D341Med (cell line): ENCODE results near the gene NEDD4L.

Source experiments
- DNase-seq: peaks from one replicate; pipeline ENCODE4 v3.0.0; 2012; ENCODE audit warnings: low spot score

Gene NEDD4L

GRCh38 chr18:58322464-58322863 lies 278.4 kb downstream of the NEDD4L start:
- no peak for DNase-seq

- DNase-seq = no peak
Measured at GRCh38 chr18:58323866-58324762, 280.1 kb downstream of the NEDD4L start.

GRCh38 chr18:58324824-58325480 lies 280.9 kb downstream of the NEDD4L start:
- no peak for DNase-seq

- DNase-seq = no peak
Measured at GRCh38 chr18:58325494-58325893, 281.5 kb downstream of the NEDD4L start.

- no peak for DNase-seq
Measured at GRCh38 chr18:58334061-58334460, 290.0 kb downstream of the NEDD4L start.

GRCh38 chr18:58335223-58335622 lies 291.2 kb downstream of the NEDD4L start:
- DNase-seq = no peak

GRCh38 chr18:58335821-58336220 lies 291.8 kb downstream of the NEDD4L start:
- no peak for DNase-seq

- no peak for DNase-seq
Measured at GRCh38 chr18:58336605-58337004, 292.6 kb downstream of the NEDD4L start.

- DNase-seq = no peak
Measured at GRCh38 chr18:58337285-58337684, 293.3 kb downstream of the NEDD4L start.

GRCh38 chr18:58337686-58338085 lies 293.7 kb downstream of the NEDD4L start:
- DNase-seq = no peak

GRCh38 chr18:58338141-58338540 lies 294.1 kb downstream of the NEDD4L start:
- DNase-seq = no peak

GRCh38 chr18:58338961-58339592 lies 295.1 kb downstream of the NEDD4L start:
- DNase-seq = no peak

GRCh38 chr18:58339890-58340289 lies 295.9 kb downstream of the NEDD4L start:
- DNase-seq = no peak

GRCh38 chr18:58341916-58342315 lies 297.9 kb downstream of the NEDD4L start:
- DNase-seq = no peak

GRCh38 chr18:58344080-58344670 lies 300.1 kb downstream of the NEDD4L start:
- no peak for DNase-seq

GRCh38 chr18:58344861-58345463 lies 300.9 kb downstream of the NEDD4L start:
- DNase-seq = no peak

GRCh38 chr18:58345875-58346274 lies 301.8 kb downstream of the NEDD4L start:
- DNase-seq = no peak

- DNase-seq = no peak
Measured at GRCh38 chr18:58347135-58347534, 303.1 kb downstream of the NEDD4L start.

GRCh38 chr18:58348517-58348916 lies 304.5 kb downstream of the NEDD4L start:
- DNase-seq = no peak

GRCh38 chr18:58348951-58349350 lies 304.9 kb downstream of the NEDD4L start:
- no peak for DNase-seq

GRCh38 chr18:58349650-58350049 lies 305.6 kb downstream of the NEDD4L start:
- no peak for DNase-seq

- no peak for DNase-seq
Measured at GRCh38 chr18:58350526-58350925, 306.5 kb downstream of the NEDD4L start.
